ENCODE data around the gene SLC5A10. TPM values are rescaled to one million over a fixed set of nuclear protein-coding genes. Genes with fewer than 3 reads are reported as not detected.

Gene SLC5A10
- polyA plus RNA-seq, 1 donor from 2014 or later, result not detected

- Histone ChIP-seq H3K9me3 (ENCODE audit: low read length) (no peaks in the 10 kb centered on the region), H3K27ac (ENCODE audit: low read length) (no peak overlapping the region), H3K4me3 (ENCODE audit: low read length) (no peak overlapping the region), H3K79me2 (replicated peaks; ENCODE audit: insufficient read depth, low read length) (no peaks in the 10 kb centered on the region), H3K4me2 (ENCODE audit: low read length) (no peak overlapping the region), H4K20me1 (ENCODE audit: insufficient read depth) (no peaks in the 10 kb centered on the region), H3F3A (ENCODE audit: insufficient read depth, low read length, poor library complexity, severe bottlenecking) (no peaks in the 10 kb centered on the region), H3K9ac (ENCODE audit: low read length) (no peak overlapping the region), H2AFZ (ENCODE audit: low read depth, low read length) (no peak overlapping the region), H3K36me3 (ENCODE audit: insufficient read depth, low read length) (no peaks in the 10 kb centered on the region), H3K27me3 (ENCODE audit: insufficient read depth, low read depth, low read length) (no peaks in the 10 kb centered on the region), H3K9me2 (ENCODE audit: insufficient read depth, low read length) (no peaks in the 10 kb centered on the region)
- TF ChIP-seq MXI1 (conservative IDR thresholded peaks at IDR 0.05; ENCODE audit: poor library complexity, severe bottlenecking) (no peak), POLR2AphosphoS5 (IDR thresholded peaks at IDR 0.05) (no peak), REST (IDR thresholded peaks at IDR 0.05; ENCODE audit: borderline replicate concordance) (no peak), CTCF (IDR thresholded peaks at IDR 0.05; ENCODE audit: poor library complexity, severe bottlenecking) (no peak), RAD21 (conservative IDR thresholded peaks at IDR 0.05) (no peak), EZH2 (IDR thresholded peaks at IDR 0.05; ENCODE audit: borderline replicate concordance, insufficient read depth, low read length, poor library complexity, severe bottlenecking) (no peak), TAF1 (IDR thresholded peaks at IDR 0.05; ENCODE audit: low read depth) (no peak), SMC3 (conservative IDR thresholded peaks at IDR 0.05; ENCODE audit: poor library complexity) (no peak), EP300 (conservative IDR thresholded peaks at IDR 0.05; ENCODE audit: poor library complexity, severe bottlenecking) (no peak)
These were observed 2.4 kb upstream of the SLC5A10 start for GRCh38 chr17:18949566-18949965.

- no peaks in the 10 kb centered on the region for H4K20me1 ChIP-seq (ENCODE audit: insufficient read depth)
- H3K9me2 ChIP-seq (ENCODE audit: insufficient read depth, low read length), result no peaks in the 10 kb centered on the region
- TF ChIP-seq SMC3 (conservative IDR thresholded peaks at IDR 0.05; ENCODE audit: poor library complexity) (no peak), EP300 (conservative IDR thresholded peaks at IDR 0.05; ENCODE audit: poor library complexity, severe bottlenecking) (no peak), EZH2 (IDR thresholded peaks at IDR 0.05; ENCODE audit: borderline replicate concordance, insufficient read depth, low read length, poor library complexity, severe bottlenecking) (no peak), POLR2AphosphoS5 (IDR thresholded peaks at IDR 0.05) (no peak), MXI1 (conservative IDR thresholded peaks at IDR 0.05; ENCODE audit: poor library complexity, severe bottlenecking) (no peak), RAD21 (conservative IDR thresholded peaks at IDR 0.05) (no peak), TAF1 (IDR thresholded peaks at IDR 0.05; ENCODE audit: low read depth) (no peak), REST (IDR thresholded peaks at IDR 0.05; ENCODE audit: borderline replicate concordance) (no peak), CTCF (IDR thresholded peaks at IDR 0.05; ENCODE audit: poor library complexity, severe bottlenecking) (no peak)
- H3K4me3 ChIP-seq (ENCODE audit: low read length), result no peak overlapping the region
- no peaks in the 10 kb centered on the region for H3F3A ChIP-seq (ENCODE audit: insufficient read depth, low read length, poor library complexity, severe bottlenecking)
- H3K36me3 ChIP-seq (ENCODE audit: insufficient read depth, low read length), result no peaks in the 10 kb centered on the region
- H3K9ac ChIP-seq (ENCODE audit: low read length), result no peak overlapping the region
- H3K27me3 ChIP-seq (ENCODE audit: insufficient read depth, low read depth, low read length), result no peaks in the 10 kb centered on the region
- no peaks in the 10 kb centered on the region for H3K79me2 ChIP-seq (replicated peaks; ENCODE audit: insufficient read depth, low read length)
- H2AFZ ChIP-seq (ENCODE audit: low read depth, low read length), result no peak overlapping the region
- no peaks in the 10 kb centered on the region for H3K9me3 ChIP-seq (ENCODE audit: low read length)
- no peak overlapping the region for H3K27ac ChIP-seq (ENCODE audit: low read length)
- no peak overlapping the region for H3K4me2 ChIP-seq (ENCODE audit: low read length)
These were observed 1.6 kb upstream of the SLC5A10 start for GRCh38 chr17:18950346-18950745.

Measured in neural cell (in vitro differentiated cells).